Peyer's patch (tissue), 4 donors: ENCODE results near the gene DOCK10. TPM values are rescaled to one million over a fixed set of nuclear protein-coding genes. Genes with fewer than 3 reads are reported as not detected.
A peak's percentile ranks its signal among the peaks of the same experiment; 100 is the strongest.
"Not testable (repeated sequence)": the region's sequence is repeated elsewhere in the genome, so short reads cannot be mapped to it uniquely, and the experiment has no call there.

Experiments used
- DNase-seq, 3 donors: peaks; one replicate each; pipeline ENCODE4 v3.0.0-alpha.2; 2017 to 2019
- H3K27ac ChIP-seq, 4 donors: fragments of 200-600 bp; sonication (generic); one replicate each; pipeline ENCODE4 v1.5.1; 2016 to 2019
- H3K27me3 ChIP-seq, 2 donors: fragments of 200-600 bp; sonication (generic); one replicate each; pipeline ENCODE4 v1.5.1; 2019
- H3K36me3 ChIP-seq, 3 donors: fragments of 200-600 bp; sonication (generic); one replicate each; pipeline ENCODE4 v1.5.1; 2016 to 2019
- H3K4me1 ChIP-seq, 4 donors: fragments of 200-600 bp; sonication (generic); one replicate each; pipeline ENCODE4 v1.5.1; 2016 to 2019
- H3K4me3 ChIP-seq, 4 donors: fragments of 200-600 bp; sonication (generic); 1 replicate in 3 of 4; 2 replicates in 1 of 4; pipeline ENCODE4 v1.5.1; 2016 to 2019; ENCODE audit warnings: mild to moderate bottlenecking in 1 of 4
- H3K9me3 ChIP-seq, 4 donors: fragments of 200-600 bp; sonication (generic); one replicate each; pipeline ENCODE4 v1.5.1; 2016 to 2019; ENCODE audit warnings: mild to moderate bottlenecking in 1 of 4
- POLR2A ChIP-seq, 2 donors: fragments of 450-650 bp; IDR thresholded peaks; one replicate each; pipeline ENCODE4 v1.5.1; 2017; ENCODE audit warnings: antibody characterized with exemption in 2 of 2, mild to moderate bottlenecking in 2 of 2, moderate library complexity in 2 of 2
- total RNA-seq, 4 donors: library from RNA; depleted of rRNA; stranded (reverse); fragments of >200 nt; gene quantifications; one replicate each; pipeline ENCODE4 v1.1.0, GENCODE V29; 2016
- TF ChIP-seq, protein P1 (sequence below), 6 experiments: fragments of 450-650 bp in 4 of 6; fragments of 200-600 bp in 2 of 6; sonication (generic) in 1 of 6; IDR thresholded peaks; one replicate each; pipeline ENCODE4 v1.5.1; 2017 to 2019; ENCODE audit warnings: antibody characterized with exemption in 6 of 6, mild to moderate bottlenecking in 3 of 6, moderate library complexity in 1 of 6

The DOCK10 gene
- total RNA-seq, 4 donors from 2014 or later, result 14.6 to 97.4 (median 23.5) TPM

DNA sequence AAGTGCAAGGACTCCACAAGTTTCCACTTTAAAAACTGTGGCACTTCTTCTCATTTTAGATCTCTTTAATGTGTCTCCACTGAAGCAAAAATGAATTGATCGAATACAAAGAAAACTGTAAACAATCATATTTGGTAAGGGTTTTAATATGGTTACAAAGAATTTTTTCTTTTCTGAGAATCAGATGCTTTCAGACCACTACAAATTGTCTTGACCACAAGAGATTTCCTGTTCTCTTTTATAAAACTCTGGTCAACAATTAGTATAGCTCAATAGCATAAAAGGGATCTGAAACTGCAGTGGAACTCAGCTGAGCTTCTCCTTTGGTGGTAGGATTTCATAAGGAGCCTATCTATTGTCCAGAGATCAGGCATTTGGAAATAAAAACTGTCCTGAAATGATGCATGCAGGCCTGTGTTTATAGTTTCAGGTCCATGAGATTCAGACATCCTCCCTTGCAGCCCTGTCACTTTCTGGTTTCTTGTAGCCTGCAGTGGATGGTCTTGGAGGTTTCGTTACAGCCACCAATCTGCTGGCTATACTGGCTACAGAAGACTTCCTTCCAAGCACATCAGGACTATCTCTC lies 120.0 kb downstream of the DOCK10 start:
- TF ChIP-seq, protein P1, sequence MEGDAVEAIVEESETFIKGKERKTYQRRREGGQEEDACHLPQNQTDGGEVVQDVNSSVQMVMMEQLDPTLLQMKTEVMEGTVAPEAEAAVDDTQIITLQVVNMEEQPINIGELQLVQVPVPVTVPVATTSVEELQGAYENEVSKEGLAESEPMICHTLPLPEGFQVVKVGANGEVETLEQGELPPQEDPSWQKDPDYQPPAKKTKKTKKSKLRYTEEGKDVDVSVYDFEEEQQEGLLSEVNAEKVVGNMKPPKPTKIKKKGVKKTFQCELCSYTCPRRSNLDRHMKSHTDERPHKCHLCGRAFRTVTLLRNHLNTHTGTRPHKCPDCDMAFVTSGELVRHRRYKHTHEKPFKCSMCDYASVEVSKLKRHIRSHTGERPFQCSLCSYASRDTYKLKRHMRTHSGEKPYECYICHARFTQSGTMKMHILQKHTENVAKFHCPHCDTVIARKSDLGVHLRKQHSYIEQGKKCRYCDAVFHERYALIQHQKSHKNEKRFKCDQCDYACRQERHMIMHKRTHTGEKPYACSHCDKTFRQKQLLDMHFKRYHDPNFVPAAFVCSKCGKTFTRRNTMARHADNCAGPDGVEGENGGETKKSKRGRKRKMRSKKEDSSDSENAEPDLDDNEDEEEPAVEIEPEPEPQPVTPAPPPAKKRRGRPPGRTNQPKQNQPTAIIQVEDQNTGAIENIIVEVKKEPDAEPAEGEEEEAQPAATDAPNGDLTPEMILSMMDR (IDR thresholded peaks at IDR 0.05), result no peak
- TF ChIP-seq POLR2A (IDR thresholded peaks at IDR 0.05), result no peak
- H3K27ac ChIP-seq, result peak overlapping the region; percentile 40 to 76 (median 64)
- H3K4me3 ChIP-seq, result no peak overlapping the region
- H3K27me3 ChIP-seq, result no peaks in the 10 kb centered on the region
- H3K4me1 ChIP-seq, result peaks cover 3 to 33% (median 15%) of the 10 kb centered on the region in 4 donors
- H3K9me3 ChIP-seq, result no peaks in the 10 kb centered on the region
- H3K36me3 ChIP-seq, result no peaks in the 10 kb centered on the region
- peak in 1 of 3 donors; percentile 31 for DNase-seq

DNA sequence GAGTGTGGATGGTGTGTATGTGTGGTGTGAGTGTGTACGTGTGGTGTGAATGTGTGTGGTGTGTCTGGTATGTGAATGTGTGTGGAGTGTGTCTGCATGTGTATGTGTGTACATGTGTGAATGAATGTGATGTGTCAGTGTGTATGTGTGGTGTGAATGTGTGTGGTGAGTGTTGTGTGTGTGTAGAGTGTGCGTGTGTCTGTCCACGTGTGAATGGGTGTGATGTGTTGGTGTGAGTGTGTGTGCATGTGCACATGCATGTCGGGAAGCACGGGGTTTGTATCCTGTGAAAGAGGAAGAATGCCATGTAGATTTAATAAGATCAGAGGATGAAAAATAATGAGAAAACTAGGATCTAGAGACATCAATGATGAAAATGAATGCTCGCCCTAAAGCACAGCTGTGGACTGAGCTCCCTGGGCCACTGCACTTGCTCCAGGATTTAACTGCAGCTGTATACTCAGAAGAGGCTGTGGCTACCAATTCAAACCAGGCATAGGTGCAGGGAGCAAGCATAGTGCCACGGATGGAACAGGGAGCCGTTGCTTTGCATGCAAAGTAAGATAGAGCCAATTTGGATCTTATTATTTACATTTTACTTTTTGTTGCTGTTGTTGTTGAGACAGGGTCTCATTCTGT lies 122.7 kb downstream of the DOCK10 start:
- peak overlapping the region in 2 of 4 donors; percentile 26 to 56 for H3K27ac ChIP-seq

DNA sequence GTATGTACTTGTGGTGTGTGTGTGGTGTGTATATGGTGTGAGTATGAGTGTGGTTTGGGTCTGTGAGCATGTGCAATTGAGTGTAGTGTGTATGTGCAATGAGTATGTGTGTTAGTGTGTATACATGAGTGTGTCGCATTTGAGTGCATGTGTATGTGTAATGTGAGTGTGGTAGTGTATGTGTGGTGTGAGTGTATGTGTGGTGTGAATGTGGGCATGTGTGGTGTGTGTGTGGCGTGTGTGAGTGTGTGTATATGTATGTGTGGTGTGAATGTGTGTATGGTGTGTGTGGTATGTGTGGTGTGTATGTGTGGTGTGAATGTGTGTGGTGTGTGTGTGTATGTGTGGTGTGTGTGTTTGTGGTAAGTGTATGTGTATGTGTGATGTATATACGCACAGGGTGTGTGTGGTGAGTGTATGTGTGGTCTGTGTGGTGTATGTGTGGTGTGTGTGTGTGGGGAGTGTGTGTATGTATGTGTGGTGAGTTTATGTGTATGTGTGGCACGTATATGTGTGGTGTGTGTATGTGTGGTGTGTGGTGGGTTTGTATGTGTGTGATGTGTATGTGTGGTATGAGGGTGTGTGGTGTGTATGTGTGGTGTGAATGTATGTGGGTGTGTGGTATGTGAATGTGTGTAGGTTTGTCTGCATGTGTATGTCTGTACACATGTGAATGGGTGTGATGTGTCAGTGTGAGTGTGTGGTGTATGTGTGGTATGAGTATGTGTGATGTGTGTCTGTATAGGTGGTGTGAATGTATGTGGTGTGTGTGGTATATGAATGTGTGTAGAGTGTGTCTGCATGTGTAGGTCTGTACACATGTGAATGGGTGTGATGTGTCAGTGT lies 123.4 kb downstream of the DOCK10 start:
- Histone ChIP-seq H3K27ac (peak overlapping the region in 2 of 4 donors; percentile 8 to 56), H3K9me3 (no peaks in the 10 kb centered on the region), H3K4me3 (no peak overlapping the region), H3K27me3 (no peaks in the 10 kb centered on the region), H3K4me1 (peaks cover 0 to 13% (median 0%) of the 10 kb centered on the region in 4 donors), H3K36me3 (no peaks in the 10 kb centered on the region)
- DNase-seq, result no peak
- no peak for TF ChIP-seq POLR2A (IDR thresholded peaks at IDR 0.05)
- TF ChIP-seq, protein P1 (IDR thresholded peaks at IDR 0.05), result no peak

More for the DNA sequence above, 122.7 kb downstream of the DOCK10 start:
- Histone ChIP-seq H3K9me3 (no peaks in the 10 kb centered on the region), H3K4me1 (peaks cover 0 to 13% (median 0%) of the 10 kb centered on the region in 4 donors), H3K36me3 (no peaks in the 10 kb centered on the region), H3K4me3 (no peak overlapping the region), H3K27me3 (no peaks in the 10 kb centered on the region)
- no peak for DNase-seq
- no peak for TF ChIP-seq POLR2A (IDR thresholded peaks at IDR 0.05)
- TF ChIP-seq, protein P1 (IDR thresholded peaks at IDR 0.05), result no peak

DNA sequence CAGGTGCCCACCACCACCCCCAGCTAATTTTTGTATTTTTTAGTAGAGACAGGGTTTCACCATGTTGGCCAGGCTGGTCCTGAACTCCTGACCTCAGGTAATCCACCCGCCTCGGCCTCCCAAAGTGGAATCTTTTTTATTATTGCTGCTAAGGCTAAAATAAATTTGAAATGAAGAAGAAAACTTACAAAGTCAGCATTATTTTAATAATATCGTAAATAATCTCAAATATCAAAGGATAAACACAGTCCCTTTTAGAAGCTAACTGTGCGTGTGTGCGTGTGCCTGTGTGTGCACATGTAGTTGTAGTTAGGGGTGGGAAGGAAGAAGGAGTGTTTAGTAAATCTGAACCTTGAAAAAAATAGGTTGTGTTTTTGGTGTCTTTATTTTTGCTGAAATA lies 125.0 kb downstream of the DOCK10 start:
- H3K4me3 ChIP-seq, H3K36me3 ChIP-seq, DNase-seq, H3K27ac ChIP-seq, H3K9me3 ChIP-seq, H3K4me1 ChIP-seq, H3K27me3 ChIP-seq: not testable (repeated sequence)

DNA sequence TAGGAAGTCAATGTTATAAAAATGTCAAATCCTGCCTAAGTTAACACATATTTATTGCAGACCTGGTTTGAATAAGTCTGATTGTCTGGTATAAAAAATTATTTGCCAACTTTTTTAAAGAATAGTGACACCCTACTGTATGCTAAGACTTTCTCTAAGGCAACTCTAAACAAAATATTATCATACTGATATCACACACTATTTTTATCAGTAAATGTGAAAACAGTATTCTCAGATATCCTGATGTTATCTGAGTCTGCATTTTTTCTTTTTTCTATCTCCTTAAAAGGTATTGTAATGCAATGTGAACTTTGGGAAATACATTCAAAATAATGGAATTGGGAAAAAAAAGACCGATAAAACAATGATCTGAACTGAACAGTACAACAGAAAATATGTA lies 127.1 kb downstream of the DOCK10 start:
- Histone ChIP-seq H3K36me3 (no peaks in the 10 kb centered on the region), H3K4me3 (no peak overlapping the region), H3K27ac (no peak overlapping the region), H3K9me3 (no peaks in the 10 kb centered on the region), H3K4me1 (peaks cover 0 to 6% (median 0%) of the 10 kb centered on the region in 4 donors), H3K27me3 (no peaks in the 10 kb centered on the region)
- no peak for TF ChIP-seq POLR2A (IDR thresholded peaks at IDR 0.05)
- TF ChIP-seq, protein P1 (IDR thresholded peaks at IDR 0.05), result no peak
- no peak for DNase-seq

DNA sequence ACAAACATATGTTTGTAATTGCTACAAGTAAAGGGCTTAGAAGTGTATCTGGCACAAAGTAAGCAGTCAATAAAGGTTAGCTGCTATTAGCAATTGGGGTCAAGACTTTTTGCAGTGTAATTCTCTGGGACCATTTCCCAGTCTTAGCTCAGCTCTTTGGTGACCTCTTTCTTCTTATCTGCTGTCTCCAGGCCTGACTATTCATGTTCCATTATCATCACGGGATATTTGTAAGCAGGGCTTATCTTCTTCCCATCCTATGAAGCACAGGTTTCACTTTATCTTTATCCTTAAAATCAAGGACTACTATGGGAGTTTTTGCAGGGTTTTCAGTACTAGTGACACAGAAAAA lies 131.7 kb downstream of the DOCK10 start:
- H3K27me3 ChIP-seq, result no peaks in the 10 kb centered on the region
- DNase-seq, result no peak
- no peaks in the 10 kb centered on the region for H3K9me3 ChIP-seq
- no peak overlapping the region for H3K4me3 ChIP-seq
- peak overlapping the region in 2 of 4 donors; percentile 28 to 49 for H3K27ac ChIP-seq
- H3K36me3 ChIP-seq, result no peaks in the 10 kb centered on the region
- TF ChIP-seq, protein P1 (IDR thresholded peaks at IDR 0.05), result no peak
- TF ChIP-seq POLR2A (IDR thresholded peaks at IDR 0.05), result no peak
- peaks cover 0 to 6% (median 0%) of the 10 kb centered on the region in 4 donors for H3K4me1 ChIP-seq
